Measurements from ENCODE around the gene KCNK1. TPM values are rescaled to one million over a fixed set of nuclear protein-coding genes. Genes with fewer than 3 reads are reported as not detected.

The KCNK1 gene
- polyA plus RNA-seq, 4 donors, result 6.7 to 8.2 (median 7.4) TPM

DNA sequence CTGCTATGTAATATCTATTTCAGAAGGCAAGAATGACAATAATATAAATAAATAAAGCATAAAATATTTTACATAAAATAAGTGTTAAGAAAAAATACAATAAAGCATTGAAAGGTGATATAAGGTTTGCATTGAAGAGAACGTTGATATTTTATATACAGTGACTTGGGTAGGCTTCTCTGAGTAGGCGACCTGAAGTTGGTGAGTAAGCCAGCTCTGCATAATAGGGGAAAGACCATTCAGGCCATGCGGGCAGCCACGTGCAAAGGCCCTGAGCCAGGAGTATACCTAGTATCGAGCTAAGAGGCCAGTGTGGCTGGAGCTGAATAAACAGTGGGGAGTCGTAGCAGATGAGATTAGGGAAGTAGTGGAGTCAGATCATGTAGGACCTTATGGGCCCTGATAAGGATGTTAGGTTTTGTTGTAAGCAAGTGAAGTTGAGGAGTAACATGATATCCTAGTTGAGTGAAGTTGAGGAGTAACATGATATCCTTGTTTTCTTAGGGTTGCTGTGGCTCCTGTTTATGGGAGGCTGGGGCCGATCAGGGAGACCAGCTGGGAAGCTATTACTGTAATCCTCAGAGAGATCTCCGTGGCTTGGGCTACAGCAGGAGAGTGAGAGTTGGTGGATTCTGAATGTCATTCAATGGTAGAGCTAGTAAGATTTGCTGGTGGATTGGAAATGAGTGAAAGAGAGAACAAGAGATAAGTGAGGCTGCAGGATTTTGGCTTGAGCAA is 22.0 kb downstream of the KCNK1 start:
- DNase-seq (ENCODE audit: low read depth in 4 of 4, low spot score in 2 of 4), result no peak

DNA sequence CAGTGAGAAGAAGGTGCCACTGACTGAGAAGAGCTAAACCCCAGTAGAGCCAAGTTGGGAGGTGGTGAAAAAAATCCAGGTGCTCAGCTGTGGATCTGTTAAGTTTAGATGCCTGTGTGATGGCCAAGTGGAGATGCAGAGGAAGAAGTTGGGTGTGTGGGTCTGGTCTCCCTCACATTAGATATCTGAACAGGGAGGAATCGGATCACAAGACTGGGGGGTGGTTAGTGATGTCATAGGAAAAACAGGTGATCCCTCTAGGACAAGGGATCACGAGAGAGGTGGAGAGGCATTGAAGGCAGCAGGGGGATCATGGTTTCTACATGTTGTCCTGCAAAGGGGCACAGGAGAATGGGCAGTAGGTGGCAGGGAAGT is 22.6 kb downstream of the KCNK1 start:
- no peak for DNase-seq (ENCODE audit: low read depth in 4 of 4, low spot score in 2 of 4)

DNA sequence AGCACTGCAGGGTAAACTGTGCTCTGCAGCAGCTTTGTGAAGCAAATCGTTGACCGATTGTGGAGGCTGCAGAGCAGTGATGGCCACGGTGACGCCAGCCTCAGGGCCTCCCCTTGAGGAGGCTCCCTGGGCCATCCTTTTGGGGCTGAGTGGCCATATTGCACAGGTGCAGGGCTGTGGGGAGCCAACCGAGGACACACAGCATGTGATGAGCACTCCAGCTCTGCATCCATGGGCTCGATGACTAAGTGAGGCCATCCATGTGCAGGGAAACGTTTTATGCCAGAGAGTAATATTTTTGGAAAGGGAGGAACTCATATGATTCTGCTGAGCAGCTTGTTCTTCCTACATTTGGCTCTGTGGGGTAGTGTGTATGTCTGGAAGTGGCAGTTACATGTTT is 24.6 kb downstream of the KCNK1 start:
- no peak for DNase-seq (ENCODE audit: low read depth in 4 of 4, low spot score in 2 of 4)

DNA sequence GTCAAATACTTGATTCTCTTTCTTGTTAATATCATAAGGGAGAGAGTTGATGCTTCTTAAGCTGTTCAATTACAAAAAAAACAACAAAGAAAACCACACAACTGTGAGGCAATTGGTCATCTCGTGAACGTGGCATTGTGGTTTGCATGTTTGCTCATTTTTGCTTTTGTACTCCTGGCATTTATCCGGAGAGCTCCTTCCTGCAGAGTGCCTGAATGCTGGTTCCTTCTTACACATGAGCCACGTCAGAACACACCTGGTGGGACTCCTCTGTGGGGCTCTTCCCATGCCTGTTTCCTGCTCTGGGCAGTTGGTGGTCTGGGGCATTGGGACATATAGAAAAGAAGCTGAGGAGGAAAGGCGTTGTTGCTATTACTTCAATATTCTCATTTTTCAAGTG is 25.7 kb downstream of the KCNK1 start:
- no peak for DNase-seq (ENCODE audit: low read depth in 4 of 4, low spot score in 2 of 4)

DNA sequence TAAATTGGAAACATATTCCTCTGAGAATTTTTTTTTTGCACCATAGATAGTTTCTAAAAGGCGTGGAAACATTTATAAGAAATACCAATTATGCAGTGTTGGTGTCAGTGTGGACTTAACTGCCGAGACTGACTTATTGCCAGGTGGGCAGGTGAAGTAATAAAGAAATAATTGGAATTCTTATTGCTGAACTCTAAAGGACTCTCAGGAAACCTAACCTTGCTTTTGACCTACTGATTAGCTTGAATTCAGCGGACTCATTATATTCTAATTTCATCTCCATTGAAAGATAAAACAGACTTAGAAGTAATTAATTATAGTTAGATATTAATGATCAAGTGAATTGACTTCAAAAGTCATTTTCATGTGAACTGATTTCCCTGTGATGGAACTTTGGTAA is 26.3 kb downstream of the KCNK1 start:
- DNase-seq (ENCODE audit: low read depth in 4 of 4, low spot score in 2 of 4), result no peak

DNA sequence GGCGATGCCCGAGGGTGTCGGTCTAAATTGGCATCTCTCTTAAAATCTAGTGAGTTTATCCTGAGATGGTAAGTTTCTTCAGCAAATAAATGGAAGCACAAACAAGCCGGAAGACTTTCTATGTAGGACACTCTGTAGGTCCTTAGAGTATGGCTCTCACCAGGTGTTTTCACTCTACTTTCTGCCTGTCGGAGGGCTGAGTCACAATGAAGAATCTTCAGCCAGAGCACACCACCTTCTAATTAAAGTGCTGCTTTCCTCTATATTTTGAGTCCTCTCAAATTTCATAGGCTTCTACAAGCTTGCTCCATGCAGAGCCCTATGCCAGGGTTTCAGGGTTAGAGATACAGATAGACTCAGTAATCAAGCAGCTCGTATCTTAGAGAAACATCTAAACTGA is 27.1 kb downstream of the KCNK1 start:
- no peak for DNase-seq (ENCODE audit: low read depth in 4 of 4, low spot score in 2 of 4)

DNA sequence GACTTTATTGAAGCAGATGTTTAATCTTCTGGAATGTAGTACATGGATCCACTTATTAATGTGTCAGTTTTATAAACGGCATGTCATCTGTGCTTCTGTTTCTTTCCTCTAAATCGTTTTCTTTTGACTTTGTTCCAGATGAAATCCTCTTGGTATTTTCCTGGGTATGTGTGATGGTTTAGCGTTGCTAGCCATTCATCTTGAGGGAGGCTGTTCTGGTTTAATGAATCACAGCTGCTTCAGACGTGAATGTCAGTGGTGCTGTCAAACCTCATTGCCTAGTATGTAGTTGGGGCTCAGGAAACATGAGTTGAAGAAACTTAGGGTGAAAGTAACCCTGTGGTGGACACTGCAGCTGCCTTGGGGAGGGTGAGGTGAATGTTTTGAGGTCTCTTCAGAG is 33.2 kb downstream of the KCNK1 start:
- no peak for DNase-seq (ENCODE audit: low read depth in 4 of 4, low spot score in 2 of 4)

DNA sequence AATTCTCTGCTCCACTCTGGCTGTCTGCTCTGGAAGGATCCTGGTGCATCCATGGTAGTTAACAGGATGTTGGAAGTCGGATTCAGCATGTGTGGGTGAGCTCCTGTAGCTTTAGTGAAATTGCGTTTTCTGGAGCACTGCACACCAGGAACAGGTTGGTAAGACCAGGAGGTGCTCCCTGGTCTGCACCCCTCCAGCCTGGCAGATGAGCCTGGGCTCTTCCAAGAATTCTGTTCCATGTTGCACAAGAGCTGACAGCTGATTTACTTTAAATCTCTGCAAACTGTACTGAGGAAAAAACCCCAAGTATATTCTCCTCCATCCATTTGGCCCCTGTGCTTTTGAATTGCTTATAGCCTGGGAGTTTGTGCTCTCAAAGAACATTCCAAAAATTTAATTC is 33.7 kb downstream of the KCNK1 start:
- no peak for DNase-seq (ENCODE audit: low read depth in 4 of 4, low spot score in 2 of 4)

DNA sequence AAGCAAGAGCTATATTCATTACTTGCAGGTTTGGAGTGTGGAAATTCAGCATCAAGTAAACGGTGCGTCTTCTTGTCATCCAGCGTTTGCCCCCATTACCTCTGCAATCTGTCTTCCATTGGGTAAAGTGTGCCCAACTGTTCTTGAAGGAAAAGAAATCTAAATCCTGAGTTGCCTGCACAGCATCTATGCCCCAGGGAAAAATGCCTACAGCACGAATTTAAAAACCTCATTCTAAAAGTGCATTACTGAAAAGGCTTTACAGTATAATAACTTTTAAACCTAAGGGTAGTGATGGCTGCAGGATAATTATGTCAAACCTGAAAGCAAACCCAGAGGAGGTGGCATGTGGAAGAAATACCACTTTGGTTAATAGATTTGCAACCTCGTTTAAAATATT is 37.2 kb downstream of the KCNK1 start:
- no peak for DNase-seq (ENCODE audit: low read depth in 4 of 4, low spot score in 2 of 4)

DNA sequence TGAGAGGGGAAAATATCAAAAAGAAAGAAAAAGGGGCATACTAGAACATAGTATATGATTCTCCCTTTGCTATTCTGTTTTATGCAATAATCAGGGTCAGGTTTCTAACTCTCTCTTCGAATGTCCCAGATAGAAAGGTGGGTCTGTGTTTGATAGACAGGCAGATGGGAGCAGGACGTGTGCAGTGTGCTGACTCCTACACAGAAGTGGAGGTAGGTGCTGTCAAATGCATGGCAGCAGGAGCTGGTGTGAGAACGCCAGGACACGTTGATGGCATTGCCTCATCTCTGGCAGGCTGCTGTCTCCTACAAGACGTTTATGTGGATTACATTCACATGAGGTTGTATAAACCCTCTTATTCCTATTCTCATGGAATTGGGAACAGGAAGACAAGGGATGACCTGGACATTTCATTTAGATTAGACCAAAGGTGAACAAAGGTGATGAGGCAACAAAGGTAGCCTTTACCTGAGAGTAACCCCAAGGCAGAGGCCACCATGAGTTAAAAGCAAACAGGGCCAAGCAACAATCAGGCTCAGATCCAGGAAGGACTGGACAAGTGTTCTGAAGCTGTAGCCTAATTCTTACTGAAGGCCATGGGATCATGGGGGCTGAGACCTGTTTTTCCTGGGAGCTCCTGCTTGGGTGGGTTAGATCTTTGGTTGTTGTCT is 37.8 kb downstream of the KCNK1 start:
- DNase-seq (ENCODE audit: low read depth in 4 of 4, low spot score in 2 of 4), result no peak

DNA sequence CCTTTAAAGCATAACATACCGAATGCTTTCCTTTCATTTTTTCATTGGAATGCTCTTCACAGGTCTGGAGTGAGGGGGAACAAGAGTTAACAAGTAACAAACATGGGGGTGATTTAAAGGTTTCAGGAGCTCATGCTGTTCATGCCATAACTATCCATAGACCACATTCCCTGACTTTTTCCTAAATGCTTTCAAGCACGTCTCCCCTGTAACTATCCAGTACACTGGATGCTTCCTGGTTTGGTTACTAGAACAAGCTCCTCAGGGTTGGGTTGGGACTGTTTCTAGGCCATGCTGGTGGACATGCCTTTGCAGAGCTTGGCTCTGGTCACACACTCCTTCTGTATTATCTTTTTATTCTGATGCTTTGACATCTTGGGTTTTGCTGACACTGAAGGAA is 38.6 kb downstream of the KCNK1 start:
- no peak for DNase-seq (ENCODE audit: low read depth in 4 of 4, low spot score in 2 of 4)

DNA sequence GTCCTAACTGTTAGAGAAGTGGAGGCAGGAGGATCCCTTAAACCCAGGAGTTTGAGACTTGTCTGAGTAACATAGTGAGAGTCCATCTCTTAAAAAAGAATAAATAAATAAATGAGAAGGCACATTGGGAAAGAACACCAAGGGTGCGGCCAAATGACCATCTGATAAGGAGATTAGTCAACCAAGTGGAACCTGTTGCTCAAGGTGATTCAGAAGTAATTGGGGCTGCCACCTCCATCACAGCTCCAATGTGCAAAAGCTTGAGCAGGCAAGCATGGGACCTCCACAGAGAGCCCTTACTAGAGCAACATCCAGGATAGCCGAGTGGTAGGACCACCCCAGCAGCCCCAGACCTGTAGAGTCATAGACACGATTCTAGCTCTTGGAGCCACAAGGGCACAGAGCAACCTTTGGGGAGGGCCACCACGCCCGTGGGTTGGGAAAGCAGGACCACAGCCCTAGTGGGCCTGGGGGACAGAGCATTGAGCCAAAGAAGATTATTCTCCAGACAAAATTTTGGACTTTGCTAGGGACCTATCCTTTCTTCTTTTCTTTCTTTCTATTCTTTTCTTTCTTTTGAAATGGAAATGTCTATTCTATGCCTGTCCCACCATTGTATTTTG is 40.9 kb downstream of the KCNK1 start:
- DNase-seq (ENCODE audit: low read depth in 4 of 4, low spot score in 2 of 4), result no peak

DNA sequence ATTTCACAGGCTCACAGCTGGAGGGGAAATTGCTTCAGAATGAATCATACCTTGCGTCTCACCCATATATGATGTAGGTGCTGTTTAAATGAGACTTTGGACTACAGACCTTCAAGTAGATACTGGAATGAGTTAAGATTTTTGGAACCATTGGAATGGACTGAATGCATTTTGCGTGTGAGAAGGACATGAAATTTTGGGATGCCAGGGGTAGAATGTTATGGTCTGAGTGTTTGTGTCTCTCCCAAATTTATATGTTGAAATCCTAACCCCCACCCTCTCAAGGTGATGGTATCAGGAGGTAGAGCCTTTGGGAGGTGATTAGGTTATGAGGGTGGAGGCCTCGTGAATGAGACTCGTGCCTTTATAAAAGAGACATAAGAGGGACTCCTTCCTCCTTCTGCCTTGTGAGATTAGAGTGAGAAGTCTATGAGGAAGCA is 41.4 kb downstream of the KCNK1 start:
- DNase-seq (ENCODE audit: low read depth in 4 of 4, low spot score in 2 of 4), result no peak

DNA sequence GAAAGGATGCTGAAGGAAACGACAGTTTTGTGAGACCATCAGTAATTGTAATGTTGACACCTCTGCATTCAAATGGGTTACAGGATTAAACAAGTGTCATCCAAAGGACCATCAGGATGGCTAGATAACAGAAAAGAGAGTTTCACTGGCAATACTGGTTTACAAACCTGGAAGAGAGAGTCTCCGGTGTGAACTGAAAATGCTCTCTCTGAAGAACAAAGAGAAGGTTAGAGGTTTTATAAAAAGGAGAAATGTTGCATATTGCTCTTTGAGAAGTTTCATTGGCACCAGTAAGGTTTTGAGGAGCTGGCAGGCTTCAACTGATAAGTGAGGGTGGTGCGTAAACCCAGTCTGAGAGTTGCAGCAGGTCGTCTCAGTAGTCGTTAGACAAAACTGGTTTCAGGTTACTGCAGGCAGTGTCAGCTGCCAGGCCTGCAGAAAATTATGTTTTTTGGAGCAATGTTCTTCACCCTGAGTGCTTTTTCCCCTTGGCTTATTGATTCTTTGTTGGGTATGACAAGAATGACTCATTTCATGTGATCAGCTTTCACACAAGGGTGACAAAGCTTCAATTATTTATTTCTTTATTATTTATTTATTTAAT is 42.2 kb downstream of the KCNK1 start:
- no peak for DNase-seq (ENCODE audit: low read depth in 4 of 4, low spot score in 2 of 4)

DNA sequence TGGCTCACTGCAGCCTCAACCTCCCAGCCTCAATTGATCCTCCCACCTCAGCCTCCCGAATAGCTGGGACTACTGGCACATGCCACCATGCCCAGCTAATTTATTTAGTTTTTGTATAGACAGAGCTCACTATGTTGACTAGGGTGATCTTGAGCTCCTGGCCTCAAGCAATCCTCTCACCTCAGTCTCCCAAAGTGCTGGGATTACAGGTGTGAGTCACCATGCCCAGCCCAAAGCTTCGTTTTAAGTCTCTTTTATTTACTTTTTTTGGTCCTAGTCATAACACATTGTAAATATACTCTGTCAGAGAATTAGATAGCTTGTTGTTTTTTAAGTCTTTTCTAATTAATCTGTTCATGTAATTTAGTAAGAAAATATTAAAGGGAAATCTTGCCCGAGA is 42.8 kb downstream of the KCNK1 start:
- no peak for DNase-seq (ENCODE audit: low read depth in 4 of 4, low spot score in 2 of 4)

DNA sequence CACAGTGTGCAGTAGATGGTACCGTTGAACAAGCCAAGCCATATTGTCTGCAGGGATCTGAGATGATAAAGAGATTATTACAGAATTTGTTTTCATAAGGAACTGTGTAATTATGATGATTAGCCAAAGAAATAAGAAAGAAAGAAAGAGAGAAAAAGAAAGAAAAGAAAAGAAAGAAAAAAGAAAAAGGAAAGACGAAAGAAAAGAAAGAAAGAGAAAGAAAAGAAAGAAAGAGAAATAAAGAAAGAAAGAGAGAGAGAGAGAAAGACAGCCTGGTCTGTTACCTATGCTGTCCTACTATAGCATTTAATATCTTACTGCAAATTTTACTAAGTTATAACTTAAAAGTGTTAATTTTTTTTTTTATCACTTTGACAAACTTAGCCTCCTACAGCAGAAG is 43.6 kb downstream of the KCNK1 start:
- DNase-seq (ENCODE audit: low read depth in 4 of 4, low spot score in 2 of 4), result no peak

DNA sequence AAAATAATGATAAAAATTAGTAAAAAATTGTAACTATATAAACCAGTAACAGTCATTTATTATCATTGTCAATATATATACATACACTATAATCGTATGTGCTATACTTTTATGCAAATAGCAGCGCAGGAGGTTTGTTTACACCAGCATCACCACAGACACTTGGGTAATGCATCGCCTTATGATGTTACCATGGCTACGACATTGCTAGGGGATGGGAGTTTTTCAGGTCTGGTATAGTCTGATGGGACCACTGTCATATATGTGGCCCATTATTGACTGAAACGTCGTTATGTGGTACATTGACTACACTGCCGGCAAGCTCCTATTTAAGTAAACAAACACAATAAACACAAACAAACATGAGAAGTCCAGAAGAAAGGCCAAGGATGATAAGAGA is 45.6 kb downstream of the KCNK1 start:
- DNase-seq (ENCODE audit: low read depth in 4 of 4, low spot score in 2 of 4), result no peak

DNA sequence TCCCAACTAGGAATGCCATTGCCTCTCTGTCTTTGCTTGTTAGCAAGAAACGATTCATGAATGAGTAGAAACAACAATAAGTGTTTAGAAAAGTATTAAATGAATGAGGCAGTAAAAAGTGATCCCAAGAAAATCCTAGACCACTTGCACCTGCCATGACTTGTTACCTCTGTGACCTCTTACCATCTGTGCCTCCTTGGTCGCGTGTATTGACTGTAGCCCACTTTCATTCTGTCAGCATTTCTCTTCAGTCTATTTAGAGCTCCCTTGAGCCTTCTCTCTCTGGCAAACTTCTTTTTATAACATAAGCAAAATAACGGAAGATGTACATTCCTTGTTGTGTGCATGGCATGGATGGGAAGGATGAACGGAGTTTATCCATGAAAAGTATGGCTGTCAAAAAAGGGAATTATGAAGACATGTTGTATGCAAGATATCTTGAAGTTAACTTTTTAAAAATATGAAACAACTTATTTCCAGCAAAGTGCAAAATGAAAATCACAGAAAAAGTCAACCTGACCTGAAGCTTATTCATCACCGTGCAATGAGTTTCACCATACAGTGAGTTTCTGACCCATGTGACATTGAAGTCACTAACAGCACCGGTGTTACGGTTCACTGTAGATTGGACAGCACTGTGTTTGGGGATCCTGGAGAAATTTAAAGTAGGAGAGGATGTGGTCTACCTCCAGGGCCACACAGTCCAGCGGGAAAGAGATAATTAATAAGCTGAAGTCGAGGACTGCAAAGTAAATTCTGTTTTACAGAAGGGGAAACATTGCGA is 47.7 kb downstream of the KCNK1 start:
- DNase-seq (ENCODE audit: low read depth in 4 of 4, low spot score in 2 of 4), result no peak

DNA sequence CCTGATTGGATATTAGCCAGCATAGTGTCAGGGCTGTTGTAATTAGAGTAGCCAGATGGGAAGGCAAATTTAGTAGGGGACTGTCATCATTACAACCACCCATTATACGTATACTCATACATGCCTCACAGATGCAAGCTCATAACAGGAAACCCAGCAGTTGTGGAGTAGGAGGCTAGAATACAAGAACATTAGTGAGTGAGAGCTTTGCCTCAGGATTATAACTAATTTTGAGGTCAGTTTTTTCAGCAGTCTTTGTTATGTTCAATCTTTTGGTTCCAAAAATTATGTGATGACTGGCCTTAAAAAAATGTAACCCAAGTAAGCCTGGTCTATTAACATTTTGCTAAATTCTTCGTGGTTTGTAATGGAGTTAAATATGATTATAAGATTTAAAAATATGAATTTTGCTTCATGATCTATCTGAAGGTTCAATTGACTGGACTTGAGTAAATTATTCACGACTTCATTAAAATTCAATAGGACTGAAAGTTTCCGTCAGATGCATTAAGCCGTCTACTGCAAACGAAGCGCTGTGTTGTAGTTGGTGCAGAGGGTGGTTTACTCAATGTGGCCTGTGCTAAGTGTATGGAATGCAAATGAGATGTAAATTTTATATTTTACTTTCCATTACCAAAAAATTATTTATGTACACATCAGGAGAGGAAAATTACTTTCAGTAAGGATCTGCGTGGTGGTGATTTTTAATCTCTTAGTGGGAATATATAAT is 48.8 kb downstream of the KCNK1 start:
- no peak for DNase-seq (ENCODE audit: low read depth in 4 of 4, low spot score in 2 of 4)

DNA sequence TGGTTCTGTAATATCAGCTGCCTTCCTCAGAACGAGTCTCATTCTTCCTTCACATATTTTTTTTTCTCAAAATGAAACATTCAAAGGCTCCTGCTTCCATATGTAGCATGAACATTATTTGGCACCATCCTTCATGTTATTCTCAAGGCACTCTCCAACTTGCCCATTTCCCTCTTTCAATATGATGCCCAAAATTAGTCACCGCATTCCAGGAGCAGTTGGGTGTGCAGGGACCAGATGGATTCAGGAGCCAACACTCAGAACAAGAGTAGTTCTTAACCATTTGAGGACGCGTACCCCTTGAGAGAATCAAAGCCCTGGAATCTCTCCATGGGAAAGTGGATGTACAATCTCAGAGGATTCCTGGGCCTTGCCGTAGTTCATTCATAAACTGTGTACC is 50.3 kb downstream of the KCNK1 start:
- DNase-seq (ENCODE audit: low read depth in 4 of 4, low spot score in 2 of 4), result no peak
